ENCODE measurements around the gene LRMDA.
A peak's percentile ranks its signal among the peaks of the same experiment; 100 is the strongest.
"Not testable (repeated sequence)": the region's sequence is repeated elsewhere in the genome, so short reads cannot be mapped to it uniquely, and the experiment has no call there.

The LRMDA gene

DNA sequence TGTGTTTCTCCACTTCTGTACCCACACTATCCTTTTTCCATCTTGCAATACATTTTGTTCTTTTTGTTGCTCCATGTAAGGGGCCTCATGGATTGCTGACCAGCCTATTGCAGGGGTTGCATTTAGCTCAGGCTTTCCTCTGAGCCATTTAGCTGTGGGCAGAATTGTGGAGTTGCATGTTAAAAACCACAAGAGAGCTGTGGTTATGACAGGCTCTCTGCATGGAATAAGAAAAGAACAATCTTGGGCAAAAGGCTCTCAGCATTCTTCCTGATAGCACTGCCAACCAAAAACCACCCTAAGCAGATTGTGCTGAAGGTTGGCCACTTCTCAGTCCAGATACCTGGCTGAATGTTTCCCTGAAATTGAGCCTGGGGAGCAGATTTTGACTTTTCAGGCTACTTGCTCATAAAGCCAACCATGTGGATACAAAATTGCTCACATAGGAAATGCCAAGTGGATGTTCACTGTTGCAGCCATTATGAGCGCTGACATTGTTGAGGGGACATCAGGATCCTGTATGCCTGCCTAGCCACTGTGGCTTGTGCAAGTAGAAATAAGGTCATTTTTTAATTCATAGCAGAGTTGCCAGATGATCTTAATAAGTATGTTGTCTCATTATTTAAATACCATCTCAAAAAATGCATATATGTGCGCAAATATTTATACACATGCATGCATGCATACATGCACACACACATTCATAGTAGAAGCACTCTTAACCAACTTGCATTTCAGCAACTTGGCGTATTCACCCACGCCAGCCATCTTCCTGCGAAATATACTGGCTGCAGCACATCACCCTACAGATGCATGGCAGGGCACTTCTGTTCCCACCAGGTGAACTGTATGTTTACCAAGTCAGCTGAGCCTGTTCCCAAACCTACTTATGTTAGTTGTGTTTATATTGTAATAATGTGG, 695.4 kb downstream of the LRMDA start:
- no peak for DNase-seq (ENCODE audit: low read depth)

DNA sequence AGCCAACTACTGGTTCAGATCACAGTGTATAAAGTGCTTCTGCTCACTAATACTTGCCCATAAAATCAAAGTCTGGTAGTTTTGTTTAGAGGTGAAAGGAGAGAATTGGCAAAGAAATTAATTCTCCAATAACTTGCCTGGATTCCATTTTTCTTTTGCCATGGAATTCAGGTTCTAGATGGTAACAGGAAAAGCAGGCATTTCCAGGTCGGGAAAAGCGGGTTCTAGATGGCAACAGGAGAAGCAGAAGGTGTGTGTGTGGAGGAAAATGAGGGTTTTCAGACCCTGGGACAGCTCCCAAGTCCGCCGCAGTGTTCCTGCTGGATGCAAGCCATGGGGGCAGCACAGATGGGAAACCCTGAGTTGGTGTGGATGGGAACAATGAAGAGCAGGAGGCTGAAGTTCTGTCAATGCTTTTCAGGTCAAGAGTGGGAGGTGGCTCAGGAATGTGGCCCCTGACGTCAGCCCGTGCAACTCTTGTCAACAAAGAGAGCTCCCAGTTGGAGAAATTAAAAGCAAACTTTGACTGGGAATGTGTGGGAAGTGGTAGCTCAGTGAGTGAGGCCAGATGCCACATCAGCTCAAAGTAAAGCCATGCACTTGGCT, 696.7 kb downstream of the LRMDA start:
- DNase-seq (ENCODE audit: low read depth) = no peak

GRCh38 chr10:76129213-76129612, 697.8 kb downstream of the LRMDA start:
- no peak for DNase-seq (ENCODE audit: low read depth)

DNA sequence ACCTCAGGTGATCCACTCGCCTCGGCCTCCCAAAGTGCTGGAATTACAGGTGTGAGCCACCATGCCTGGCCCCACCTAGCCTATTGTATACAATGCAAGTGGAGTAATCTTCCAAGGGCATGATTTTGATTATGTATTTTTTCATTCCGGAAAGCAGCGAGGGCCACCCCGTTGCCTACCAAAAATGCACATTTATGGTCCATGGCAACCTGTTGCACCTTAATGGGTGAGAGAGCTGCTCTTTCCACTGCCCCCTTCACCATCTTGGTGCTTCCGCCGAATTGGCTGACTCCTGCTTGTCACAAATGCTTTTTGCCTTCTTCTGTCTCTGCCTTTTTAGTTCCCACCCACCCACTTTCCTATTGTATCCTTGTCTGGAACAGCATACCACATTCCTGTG, 699.5 kb downstream of the LRMDA start:
- no peak for DNase-seq (ENCODE audit: low read depth)

- DNase-seq (ENCODE audit: low read depth) = no peak
These were observed 702.3 kb downstream of the LRMDA start for GRCh38 chr10:76133597-76134255.

DNA sequence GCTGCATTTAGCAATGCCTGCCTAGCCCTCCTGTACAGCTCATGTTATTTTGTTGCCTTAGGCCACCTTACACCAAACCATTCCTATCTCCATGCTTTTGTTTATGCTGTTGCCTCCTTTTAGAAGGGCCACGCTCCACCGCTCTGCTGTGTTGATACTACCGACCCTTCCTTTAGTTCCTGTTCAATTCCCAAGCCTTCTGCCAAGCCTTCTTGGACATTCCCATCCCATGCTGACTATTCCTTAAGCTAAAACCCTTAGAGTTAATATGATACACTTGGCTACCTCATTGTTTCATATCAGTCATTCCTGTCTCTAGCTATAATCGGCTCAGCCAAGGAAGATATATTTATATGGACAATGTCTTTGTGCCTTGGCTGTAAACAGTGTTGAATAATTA, 705.5 kb downstream of the LRMDA start:
- DNase-seq (ENCODE audit: low read depth) = no peak

- no peak for DNase-seq (ENCODE audit: low read depth)
These were observed 706.9 kb downstream of the LRMDA start for GRCh38 chr10:76138286-76138685.

DNA sequence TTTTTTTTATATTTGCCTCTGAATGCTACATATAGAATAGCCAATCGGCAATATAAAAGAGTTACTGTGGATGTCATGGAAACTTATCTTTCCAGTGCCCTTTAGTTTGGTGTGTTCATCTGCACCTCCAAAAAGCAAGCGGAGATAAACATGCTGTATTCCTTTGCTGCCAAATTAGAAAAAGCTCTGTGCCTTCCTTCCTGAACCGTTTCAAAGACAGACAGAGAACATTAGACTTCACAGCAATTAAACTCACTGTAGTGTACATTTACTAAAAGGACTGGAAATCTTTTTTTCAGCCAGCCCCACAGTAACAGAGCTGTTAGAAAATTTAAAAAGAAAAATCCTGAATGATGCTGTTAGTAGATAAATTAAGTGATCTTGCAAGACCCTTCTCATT, 707.5 kb downstream of the LRMDA start:
- no peak for DNase-seq (ENCODE audit: low read depth)

- DNase-seq (ENCODE audit: low read depth) = no peak
These were observed 708.0 kb downstream of the LRMDA start for GRCh38 chr10:76139431-76139830.

- DNase-seq (ENCODE audit: low read depth) = no peak
These were observed 710.0 kb downstream of the LRMDA start for GRCh38 chr10:76141376-76141775.

GRCh38 chr10:76148217-76148616, 716.8 kb downstream of the LRMDA start:
- DNase-seq (ENCODE audit: low read depth) = not testable (repeated sequence)

DNA sequence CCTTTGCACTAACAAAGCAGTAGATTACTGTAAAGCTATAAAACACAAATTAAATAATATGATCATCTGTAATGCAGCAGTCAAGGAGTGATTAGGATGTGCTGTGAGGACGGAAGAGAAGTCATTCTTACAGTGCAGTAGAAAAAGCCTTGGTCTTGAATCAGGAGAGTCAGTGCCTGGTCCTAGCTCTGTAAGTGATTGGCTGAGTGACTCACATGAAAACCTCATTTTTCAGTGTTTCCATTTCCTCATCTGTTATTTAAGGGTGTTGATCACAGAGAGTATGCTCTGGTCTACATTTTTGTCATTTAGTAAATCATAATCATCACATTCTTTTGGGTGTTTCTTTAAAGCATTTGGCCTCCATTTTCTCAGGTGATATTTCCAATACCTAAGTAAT, 717.8 kb downstream of the LRMDA start:
- peak; percentile 4 for DNase-seq (ENCODE audit: low read depth)

DNA sequence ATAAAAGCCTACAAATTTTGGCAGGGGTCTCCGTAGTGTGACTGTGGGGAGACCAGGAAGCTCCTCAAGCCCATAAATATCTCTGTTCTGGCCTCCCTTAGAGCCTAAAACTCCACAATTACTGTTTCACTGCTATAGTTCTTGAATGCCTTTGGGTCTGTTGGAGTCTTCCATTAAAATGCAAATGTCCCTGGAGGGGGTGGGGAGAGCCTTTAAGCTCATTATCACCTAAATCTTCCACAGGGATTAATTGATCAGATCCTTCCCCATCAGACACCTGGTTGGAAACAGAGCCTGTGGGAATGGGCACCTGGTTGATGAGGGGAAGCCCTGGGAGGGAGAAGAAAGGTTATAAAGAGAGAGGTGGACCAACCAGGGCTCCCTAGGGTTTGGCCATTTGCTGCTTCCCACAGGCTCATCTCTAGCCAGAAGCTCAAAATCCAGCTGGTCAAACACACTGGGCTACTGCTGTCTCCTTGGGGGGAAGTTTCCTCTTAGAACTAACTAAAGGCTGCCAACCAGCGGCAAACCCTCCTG, 718.2 kb downstream of the LRMDA start:
- no peak for DNase-seq (ENCODE audit: low read depth)

DNA sequence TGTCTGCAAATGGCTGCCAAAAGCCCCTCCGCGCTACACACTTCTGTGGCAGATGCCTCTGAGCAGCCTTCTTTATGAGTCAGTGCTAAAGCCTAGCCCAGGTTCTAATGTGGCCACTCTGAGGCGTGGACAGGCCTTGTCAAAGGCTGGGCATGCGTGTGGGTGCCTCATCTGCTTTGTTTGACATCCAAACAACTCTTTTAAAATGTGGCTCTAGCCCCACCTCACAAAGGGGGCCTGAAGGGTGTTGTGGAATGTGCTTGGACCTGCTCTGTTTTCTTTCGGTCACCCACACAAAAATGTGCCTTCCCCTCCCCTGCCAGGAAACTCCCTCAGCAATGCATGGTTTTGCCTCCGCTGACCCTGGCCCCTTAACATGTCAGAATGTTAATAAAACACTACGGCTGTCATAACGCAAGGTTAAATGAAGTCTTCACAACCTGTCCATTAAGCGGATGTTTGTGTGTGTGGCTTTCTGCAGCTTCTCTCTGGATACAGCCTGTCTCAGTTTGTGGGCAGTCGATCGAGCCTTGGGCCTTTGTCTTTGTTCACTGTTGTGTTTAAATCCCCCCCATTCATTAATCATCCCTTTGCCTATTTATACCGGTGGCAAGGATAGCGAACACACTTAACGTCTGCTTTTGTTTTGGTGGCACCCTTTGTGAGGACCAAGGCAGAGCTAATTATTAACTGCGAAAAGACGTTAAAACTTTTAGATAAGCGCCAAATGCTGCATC, 718.9 kb downstream of the LRMDA start:
- no peak for DNase-seq (ENCODE audit: low read depth)

DNA sequence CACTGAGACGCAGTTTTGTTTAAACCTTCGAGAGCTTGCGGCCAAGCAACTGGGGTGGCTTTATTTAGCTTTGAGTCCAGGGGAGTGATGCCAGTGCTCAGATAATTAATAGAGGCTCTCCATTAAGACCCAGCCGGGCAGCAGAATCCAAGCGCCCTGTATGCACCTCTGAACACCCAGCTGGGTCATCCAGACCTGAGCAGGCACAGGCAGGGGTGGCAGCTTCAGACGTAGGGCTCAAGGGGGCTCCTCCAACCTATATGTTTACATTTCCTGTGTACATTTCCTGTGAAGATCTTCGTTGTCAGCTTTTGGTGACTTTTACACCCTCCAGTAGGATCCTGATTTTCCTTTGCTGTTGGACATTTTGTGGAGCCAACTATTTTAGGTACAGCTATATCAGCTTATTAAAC, 719.5 kb downstream of the LRMDA start:
- DNase-seq (ENCODE audit: low read depth) = no peak

DNA sequence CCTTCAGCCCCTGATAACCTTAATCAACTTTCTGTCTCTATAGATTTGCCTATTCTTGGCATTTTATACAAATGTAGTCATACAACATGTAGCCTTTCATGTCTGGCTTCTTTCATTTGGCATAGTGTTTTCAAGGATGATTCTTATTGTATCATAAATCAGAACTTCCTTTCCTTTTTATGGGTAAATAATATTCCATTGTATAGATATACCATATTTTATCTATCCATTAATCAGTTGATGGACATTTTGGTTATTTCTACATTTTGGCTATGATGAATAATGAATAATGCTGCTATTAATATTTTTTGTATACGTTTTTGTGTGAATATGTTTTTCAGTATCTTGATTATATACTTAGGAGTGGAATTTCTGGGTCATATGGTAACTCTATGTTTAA, 720.8 kb downstream of the LRMDA start:
- no peak for DNase-seq (ENCODE audit: low read depth)

DNA sequence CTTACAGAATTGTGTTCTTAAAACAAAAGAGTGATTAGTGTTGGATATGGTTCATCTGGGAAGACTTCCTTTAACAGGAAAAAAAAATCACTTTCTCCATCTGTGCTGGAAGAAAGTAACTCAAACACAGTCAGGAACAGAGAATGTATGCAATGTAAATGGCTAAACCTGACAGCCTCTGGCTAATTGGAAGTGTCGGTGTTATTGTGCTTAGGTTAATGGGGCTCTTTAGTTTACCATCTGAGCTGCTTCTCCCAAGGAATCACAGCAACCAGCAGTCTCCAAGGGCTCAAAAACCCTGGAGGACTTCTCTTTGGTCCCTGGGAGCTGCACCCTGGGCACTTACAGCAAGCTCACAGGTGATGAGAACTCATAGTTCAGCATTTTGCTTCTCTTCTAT, 724.5 kb downstream of the LRMDA start:
- no peak for DNase-seq (ENCODE audit: low read depth)

GRCh38 chr10:76160446-76161300, 729.2 kb downstream of the LRMDA start:
- DNase-seq (ENCODE audit: low read depth) = no peak

GRCh38 chr10:76161301-76161582, 729.8 kb downstream of the LRMDA start:
- DNase-seq (ENCODE audit: low read depth) = no peak

GRCh38 chr10:76168437-76168836, 737.0 kb downstream of the LRMDA start:
- DNase-seq (ENCODE audit: low read depth) = no peak

- DNase-seq (ENCODE audit: low read depth) = no peak
These were observed 737.8 kb downstream of the LRMDA start for GRCh38 chr10:76169246-76169645.
